Eye (tissue), 1 donor: Measurements from ENCODE around the gene NUP210L.

Experiments used
- DNase-seq: peaks from one replicate; pipeline ENCODE4 v3.0.0-alpha.2; 2015

The NUP210L gene

DNA sequence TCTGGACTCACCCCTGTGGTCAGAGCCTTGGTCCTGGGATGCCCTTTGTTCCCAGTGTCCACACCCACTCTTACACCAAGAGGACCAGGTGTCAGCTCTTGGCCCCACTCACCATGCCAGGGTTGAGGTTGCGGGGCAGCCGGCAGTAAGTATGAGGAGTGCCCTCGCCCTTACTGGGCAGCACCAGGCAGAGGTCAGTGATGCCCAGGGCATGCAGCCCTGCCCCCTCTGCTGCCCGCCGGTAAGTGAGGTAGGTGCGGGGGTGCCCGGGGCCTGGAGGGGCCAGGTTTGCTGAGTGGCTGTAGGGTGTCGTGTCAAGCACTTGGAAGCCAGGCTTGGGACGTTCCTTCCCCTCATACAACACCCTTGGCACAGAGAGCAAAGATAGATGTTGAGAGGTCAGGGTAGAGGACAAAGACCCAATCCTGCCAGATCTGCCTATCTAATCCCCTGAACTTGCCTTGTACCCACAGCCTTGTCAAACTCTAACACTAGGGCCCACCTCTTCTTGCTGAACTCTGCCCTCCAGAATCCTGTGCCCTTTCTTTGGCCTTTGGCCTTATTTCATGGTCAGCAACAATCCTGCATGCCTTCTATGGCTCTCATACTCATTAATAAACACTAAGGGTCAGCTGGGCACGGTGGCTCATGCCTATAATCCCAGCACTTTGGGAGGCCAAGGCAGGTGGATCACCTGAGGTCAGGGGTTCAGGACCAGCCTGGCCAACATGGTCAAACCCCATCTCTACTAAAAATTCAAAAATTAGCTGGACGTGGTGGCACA, 211.9 kb downstream of the NUP210L start:
- DNase-seq, result no peak
